HepG2 (cell line): ENCODE measurements around the gene NFYC. TPM values are rescaled to one million over a fixed set of nuclear protein-coding genes. Genes with fewer than 3 reads are reported as not detected.
A peak's percentile ranks its signal among the peaks of the same experiment; 100 is the strongest.

Experiments used
- ATAC-seq: fragments of 200-7000 bp; cut with Tn5 transposase; 3 replicates; pipeline ENCODE4 v1.9.1; 2020; ENCODE audit warnings: mild to moderate bottlenecking, moderate library complexity
- BruUV-seq: library from RNA; stranded (reverse); fragments of 400-500 nt; replicated peaks from 2 replicates; lab custom pipeline; 2021; lab: Mats Ljungman, UMichigan
- CTCF ChIA-PET: fragments of 300-600 bp; formaldehyde crosslinking; extraction: SDS; loops from one replicate; lab custom pipeline; 2021; ENCODE audit warnings: low total read pairs, inconsistent platforms, low intra/inter-chr PET ratio; lab: Yijun Ruan, JAX
- POLR2A ChIA-PET: fragments of 350-600 bp; sonication (Branson Sonifier 250); formaldehyde crosslinking; loops from one replicate; lab custom pipeline; 2020; ENCODE audit warnings: antibody characterized with exemption, inconsistent platforms; lab: Yijun Ruan, JAX
- DNase-seq: peaks from one replicate; pipeline ENCODE4 v3.0.0-alpha.2; 2015; ENCODE audit warnings: low spot score
- FAIRE-seq: peaks from 3 replicates; lab custom pipeline; 2011; peaks lifted over from hg19 to GRCh38; lab: Jason Lieb, UNC
- H2AFZ ChIP-seq: one replicate; pipeline ENCODE4 v1.6.1; 2011; ENCODE audit warnings: low read length, inconsistent platforms
- H3K27ac ChIP-seq: fragments of 300-600 bp; 3 replicates; pipeline ENCODE4 v1.8.0; 2011; ENCODE audit warnings: mixed run types, mild to moderate bottlenecking, mixed read lengths, low read length, inconsistent platforms; ENCODE audit not compliant: insufficient read depth; ENCODE audit errors: extremely low read length
- H3K27me3 ChIP-seq, 2 experiments: fragments of 200-600 bp in 1 of 2; 2 replicates in 1 of 2; 3 replicates in 1 of 2; pipeline versions ENCODE4 v1.6.0 to v1.8.0; 2011; ENCODE audit warnings: low read length in 2 of 2, mild to moderate bottlenecking in 2 of 2, moderate library complexity in 2 of 2, inconsistent platforms in 1 of 2; ENCODE audit not compliant: insufficient read depth in 2 of 2, control insufficient read depth in 1 of 2
- H3K36me3 ChIP-seq, 2 experiments: fragments of 200-600 bp in 1 of 2; replicated peaks in 1 of 2; 2 replicates in 1 of 2; 3 replicates in 1 of 2; pipeline versions ENCODE4 v1.5.1 to v1.8.0; 2011; ENCODE audit warnings: low read length in 2 of 2, inconsistent platforms in 1 of 2; ENCODE audit not compliant: insufficient read depth in 2 of 2, control insufficient read depth in 1 of 2
- H3K4me1 ChIP-seq: 2 replicates; pipeline ENCODE4 v1.5.1; 2012; ENCODE audit warnings: low read length, inconsistent platforms; ENCODE audit not compliant: insufficient read depth
- H3K4me2 ChIP-seq: 2 replicates; pipeline ENCODE4 v1.6.0; 2011; ENCODE audit warnings: low read depth, low read length, inconsistent platforms
- H3K4me3 ChIP-seq, 3 experiments: fragments of 200-600 bp in 1 of 3; sonication (generic), shearing (Covaris generic) in 1 of 3; replicated peaks in 1 of 3; 2 replicates each; pipeline ENCODE4 v1.5.1; 2011 to 2016; ENCODE audit warnings: low read length in 3 of 3, inconsistent platforms in 2 of 3, low read depth in 2 of 3, mild to moderate bottlenecking in 2 of 3, control low read depth in 1 of 3, mixed read lengths in 1 of 3; ENCODE audit not compliant: insufficient read depth in 1 of 3
- H3K79me2 ChIP-seq: one replicate; pipeline ENCODE4 v1.6.1; 2011; ENCODE audit warnings: low read length, inconsistent platforms; ENCODE audit not compliant: insufficient read depth
- H3K9ac ChIP-seq: 2 replicates; pipeline ENCODE4 v1.6.0; 2011; ENCODE audit warnings: mild to moderate bottlenecking, low read depth, low read length, inconsistent platforms; ENCODE audit not compliant: insufficient read depth
- H3K9me3 ChIP-seq: 2 replicates; pipeline ENCODE4 v1.5.1; 2012; ENCODE audit warnings: mild to moderate bottlenecking, low read length
- H4K20me1 ChIP-seq: 2 replicates; pipeline ENCODE4 v1.6.0; 2011; ENCODE audit warnings: inconsistent platforms, mild to moderate bottlenecking, low read length, moderate library complexity; ENCODE audit not compliant: insufficient read depth
- NBN ChIP-seq: fragments of 450-650 bp; conservative IDR thresholded peaks from 2 replicates; pipeline ENCODE4 v1.6.1; 2017
- NFE2 ChIP-seq: sonication (generic); formaldehyde crosslinking; IDR thresholded peaks from 2 replicates; pipeline ENCODE4 v1.4.0; 2020; ENCODE audit warnings: missing genetic modification reagents
- ZMYM3 ChIP-seq: sonication (generic); formaldehyde crosslinking; IDR thresholded peaks from 2 replicates; pipeline ENCODE4 v1.5.1; 2020; ENCODE audit warnings: mild to moderate bottlenecking, missing genetic modification reagents
- ZNF335 ChIP-seq: sonication (generic); formaldehyde crosslinking; IDR thresholded peaks from 2 replicates; pipeline ENCODE4 v1.4.0; 2020; ENCODE audit warnings: missing genetic modification reagents
- ZNF468 ChIP-seq: sonication (generic); formaldehyde crosslinking; IDR thresholded peaks from 2 replicates; pipeline ENCODE4 v1.8.0; 2022; ENCODE audit warnings: mild to moderate bottlenecking, moderate library complexity, missing genetic modification reagents
- ZNF777 ChIP-seq: sonication (generic); formaldehyde crosslinking; IDR thresholded peaks from 2 replicates; pipeline ENCODE4 v1.4.0; 2020; ENCODE audit warnings: missing genetic modification reagents
- WGBS: methylation state at CpG from one replicate; pipeline ENCODE4 v1.1.6; 2017; ENCODE audit warnings: low lambda C conversion rate; 5-methylcytosine and 5-hydroxymethylcytosine counted together
- in situ Hi-C: cut with HindIII; loops from 2 replicates; pipeline ENCODE4 v1.10.0; 2017; ENCODE audit warnings: low pct_unique_long_range_greater_than_20kb; ENCODE audit not compliant: extremely low pct_ligation_motif_present
- intact Hi-C: fragments of 100-400 bp; cut with micrococcal nuclease; formaldehyde crosslinking; loops from one replicate; pipeline ENCODE4 v1.10.0; 2022; ENCODE audit not compliant: unreplicated experiment
- polyA plus RNA-seq, 8 experiments: library from polyadenylated mRNA; depleted of rRNA in 3 of 8; stranded (reverse) in 7 of 8; unstranded in 1 of 8; fragments of >200 nt; fragmentation: Illumina TruSeq in 4 of 8; extraction: Trizol in 4 of 8; gene quantifications; 2 replicates each; pipeline versions ENCODE4 v1.2.1 to v1.2.3, GENCODE V29; 2011 to 2016; ENCODE audit warnings: low read depth in 4 of 8, missing spikeins in 1 of 8, mixed read lengths in 1 of 8; ENCODE audit not compliant: insufficient read depth in 1 of 8
- total RNA-seq, 5 experiments: library from RNA; depleted of rRNA; stranded (reverse); fragments of >200 nt; fragmentation: Illumina TruSeq; extraction: Trizol; gene quantifications; 2 replicates each; pipeline ENCODE4 v1.2.3, GENCODE V29; 2016; ENCODE audit warnings: low read depth in 1 of 5
- TF ChIP-seq, protein P1 (sequence below): sonication (generic); formaldehyde crosslinking; IDR thresholded peaks from 2 replicates; pipeline ENCODE4 v1.9.0; 2021; ENCODE audit warnings: mild to moderate bottlenecking, missing genetic modification reagents
- TF ChIP-seq, protein P2 (sequence below): sonication (generic); formaldehyde crosslinking; IDR thresholded peaks from 2 replicates; pipeline ENCODE4 v1.4.0; 2020; ENCODE audit warnings: missing genetic modification reagents, borderline replicate concordance

NFYC gene
- total and polyA plus RNA-seq, 2 of the 13 experiments (the other 11 are each of a cell fraction or from before 2014, with no cell fraction given), result 33.9 to 73.7 TPM

DNA sequence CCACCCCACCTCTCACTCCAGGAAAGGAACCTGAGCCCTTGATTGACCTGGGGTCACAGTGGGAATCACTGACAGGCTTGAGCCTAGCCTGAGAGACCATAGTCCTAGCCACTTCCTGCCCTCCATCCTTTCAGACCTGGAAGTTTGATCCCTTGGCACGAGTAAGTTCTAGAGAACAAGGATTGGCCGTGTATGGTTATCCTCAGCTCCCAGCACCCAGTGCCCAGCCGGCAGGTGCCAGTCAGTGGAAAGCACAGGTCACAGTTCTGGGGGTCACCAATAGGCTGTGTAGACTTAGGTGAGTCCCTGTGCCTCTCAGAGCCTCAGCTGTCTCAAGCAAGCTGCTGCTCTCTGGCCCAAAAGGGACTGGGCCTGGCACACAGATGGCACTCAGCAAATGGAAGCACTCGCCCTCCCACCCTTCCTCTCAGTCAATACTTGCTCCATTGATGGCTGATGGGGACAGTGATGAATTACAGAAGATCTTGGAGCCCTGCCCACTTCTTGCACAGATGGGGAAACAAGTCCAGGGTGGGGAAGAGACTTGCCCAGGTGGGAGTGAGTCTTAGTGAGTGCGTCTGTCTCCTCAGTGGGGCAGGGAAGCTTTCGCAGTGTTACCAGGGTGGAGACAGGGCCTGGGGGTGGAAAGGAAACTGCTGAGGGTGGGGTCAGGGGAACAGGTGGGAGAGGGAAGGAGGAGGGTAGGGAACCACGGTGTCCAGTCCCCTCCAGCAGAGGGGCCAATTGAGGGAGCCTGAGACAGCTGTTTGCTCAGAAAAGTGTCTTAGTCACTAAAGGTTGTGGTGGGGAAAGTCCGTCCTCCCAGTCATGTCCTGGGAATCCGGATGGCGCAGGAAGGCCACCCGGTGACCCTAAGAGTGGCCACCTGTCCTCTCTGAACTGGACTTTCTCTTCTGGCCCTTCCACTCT lies 89.4 kb downstream of the NFYC start (continued):
- TF ChIP-seq, protein P1, sequence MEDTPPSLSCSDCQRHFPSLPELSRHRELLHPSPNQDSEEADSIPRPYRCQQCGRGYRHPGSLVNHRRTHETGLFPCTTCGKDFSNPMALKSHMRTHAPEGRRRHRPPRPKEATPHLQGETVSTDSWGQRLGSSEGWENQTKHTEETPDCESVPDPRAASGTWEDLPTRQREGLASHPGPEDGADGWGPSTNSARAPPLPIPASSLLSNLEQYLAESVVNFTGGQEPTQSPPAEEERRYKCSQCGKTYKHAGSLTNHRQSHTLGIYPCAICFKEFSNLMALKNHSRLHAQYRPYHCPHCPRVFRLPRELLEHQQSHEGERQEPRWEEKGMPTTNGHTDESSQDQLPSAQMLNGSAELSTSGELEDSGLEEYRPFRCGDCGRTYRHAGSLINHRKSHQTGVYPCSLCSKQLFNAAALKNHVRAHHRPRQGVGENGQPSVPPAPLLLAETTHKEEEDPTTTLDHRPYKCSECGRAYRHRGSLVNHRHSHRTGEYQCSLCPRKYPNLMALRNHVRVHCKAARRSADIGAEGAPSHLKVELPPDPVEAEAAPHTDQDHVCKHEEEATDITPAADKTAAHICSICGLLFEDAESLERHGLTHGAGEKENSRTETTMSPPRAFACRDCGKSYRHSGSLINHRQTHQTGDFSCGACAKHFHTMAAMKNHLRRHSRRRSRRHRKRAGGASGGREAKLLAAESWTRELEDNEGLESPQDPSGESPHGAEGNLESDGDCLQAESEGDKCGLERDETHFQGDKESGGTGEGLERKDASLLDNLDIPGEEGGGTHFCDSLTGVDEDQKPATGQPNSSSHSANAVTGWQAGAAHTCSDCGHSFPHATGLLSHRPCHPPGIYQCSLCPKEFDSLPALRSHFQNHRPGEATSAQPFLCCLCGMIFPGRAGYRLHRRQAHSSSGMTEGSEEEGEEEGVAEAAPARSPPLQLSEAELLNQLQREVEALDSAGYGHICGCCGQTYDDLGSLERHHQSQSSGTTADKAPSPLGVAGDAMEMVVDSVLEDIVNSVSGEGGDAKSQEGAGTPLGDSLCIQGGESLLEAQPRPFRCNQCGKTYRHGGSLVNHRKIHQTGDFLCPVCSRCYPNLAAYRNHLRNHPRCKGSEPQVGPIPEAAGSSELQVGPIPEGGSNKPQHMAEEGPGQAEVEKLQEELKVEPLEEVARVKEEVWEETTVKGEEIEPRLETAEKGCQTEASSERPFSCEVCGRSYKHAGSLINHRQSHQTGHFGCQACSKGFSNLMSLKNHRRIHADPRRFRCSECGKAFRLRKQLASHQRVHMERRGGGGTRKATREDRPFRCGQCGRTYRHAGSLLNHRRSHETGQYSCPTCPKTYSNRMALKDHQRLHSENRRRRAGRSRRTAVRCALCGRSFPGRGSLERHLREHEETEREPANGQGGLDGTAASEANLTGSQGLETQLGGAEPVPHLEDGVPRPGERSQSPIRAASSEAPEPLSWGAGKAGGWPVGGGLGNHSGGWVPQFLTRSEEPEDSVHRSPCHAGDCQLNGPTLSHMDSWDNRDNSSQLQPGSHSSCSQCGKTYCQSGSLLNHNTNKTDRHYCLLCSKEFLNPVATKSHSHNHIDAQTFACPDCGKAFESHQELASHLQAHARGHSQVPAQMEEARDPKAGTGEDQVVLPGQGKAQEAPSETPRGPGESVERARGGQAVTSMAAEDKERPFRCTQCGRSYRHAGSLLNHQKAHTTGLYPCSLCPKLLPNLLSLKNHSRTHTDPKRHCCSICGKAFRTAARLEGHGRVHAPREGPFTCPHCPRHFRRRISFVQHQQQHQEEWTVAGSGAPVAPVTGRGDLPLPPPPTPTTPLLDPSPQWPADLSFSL (CRISPR knock-in tag), result no peak
- no peak for TF ChIP-seq NFE2 (CRISPR knock-in tag)

DNA sequence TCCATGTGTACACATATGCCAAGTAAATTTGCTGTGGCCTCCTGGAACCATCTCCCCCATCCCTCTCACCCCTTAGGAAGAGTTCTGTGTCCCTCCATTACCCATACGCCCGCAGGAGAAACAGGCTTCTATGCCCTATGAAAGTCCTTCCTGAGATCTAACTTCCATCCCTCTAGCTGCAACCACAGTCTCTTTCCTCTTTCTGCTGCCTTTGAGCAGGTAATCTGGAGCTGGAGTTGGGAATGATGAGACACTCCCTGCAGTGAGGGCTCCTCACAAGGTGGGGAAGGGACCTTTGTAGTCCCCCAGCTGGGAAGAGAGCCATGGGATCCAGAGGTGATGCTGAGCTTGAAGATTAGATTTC lies 90.1 kb downstream of the NFYC start:
- Histone ChIP-seq H3K9me3 (no peaks in the 10 kb centered on the region), H3K4me3 (no peak overlapping the region), H3K36me3 (no peaks in the 10 kb centered on the region), H3K27me3 (peaks cover 0 to 3% of the 10 kb centered on the region in 2 experiments; a peak in 2 of 5 replicates), H4K20me1 (no peaks in the 10 kb centered on the region), H3K79me2 (no peaks in the 10 kb centered on the region), H3K4me1 (peaks cover 40% of the 10 kb centered on the region), H3K27ac (no peak overlapping the region), H2AFZ (no peak overlapping the region), H3K9ac (no peak overlapping the region), H3K4me2 (no peak overlapping the region)
- DNase-seq, result no peak
- intact Hi-C loops (loop anchor here (10.0 kb wide), 1 partner anchor 167 kb away; no protein-coding TSS in a partner anchor), in situ Hi-C loops (no loop called here)
- BruUV-seq, result no TSS peak
- ChIA-PET POLR2A (interaction anchor here (1.0 kb wide), 1 partner anchor 23 kb away, joined by 3 read pairs; no protein-coding TSS in a partner anchor), CTCF (no interaction called here)
- no peak for ATAC-seq
- TF ChIP-seq, protein P2, sequence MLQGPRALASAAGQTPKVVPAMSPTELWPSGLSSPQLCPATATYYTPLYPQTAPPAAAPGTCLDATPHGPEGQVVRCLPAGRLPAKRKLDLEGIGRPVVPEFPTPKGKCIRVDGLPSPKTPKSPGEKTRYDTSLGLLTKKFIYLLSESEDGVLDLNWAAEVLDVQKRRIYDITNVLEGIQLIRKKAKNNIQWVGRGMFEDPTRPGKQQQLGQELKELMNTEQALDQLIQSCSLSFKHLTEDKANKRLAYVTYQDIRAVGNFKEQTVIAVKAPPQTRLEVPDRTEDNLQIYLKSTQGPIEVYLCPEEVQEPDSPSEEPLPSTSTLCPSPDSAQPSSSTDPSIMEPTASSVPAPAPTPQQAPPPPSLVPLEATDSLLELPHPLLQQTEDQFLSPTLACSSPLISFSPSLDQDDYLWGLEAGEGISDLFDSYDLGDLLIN (CRISPR knock-in tag), result no peak
- TF ChIP-seq ZNF468 (no peak), ZNF777 (CRISPR knock-in tag) (no peak), ZMYM3 (CRISPR knock-in tag) (peak; percentile 89), ZNF335 (CRISPR knock-in tag) (no peak), NBN (no peak)
- no peak for FAIRE-seq
- 66% methylated on average over 2 of the region's 2 CpGs for WGBS
